H7 (cell line): ENCODE results near the gene CES1. TPM values are rescaled to one million over a fixed set of nuclear protein-coding genes. Genes with fewer than 3 reads are reported as not detected.
"Not testable (repeated sequence)": the region's sequence is repeated elsewhere in the genome, so short reads cannot be mapped to it uniquely, and the experiment has no call there.

Experiments used
- DNase-seq: peaks from one replicate; pipeline ENCODE4 v3.0.0; 2012
- H3K27me3 ChIP-seq: 2 replicates; pipeline ENCODE4 v1.6.0; 2011; ENCODE audit warnings: mild to moderate bottlenecking, low read length; ENCODE audit not compliant: control insufficient read depth, insufficient read depth
- H3K36me3 ChIP-seq: replicated peaks from 2 replicates; pipeline ENCODE4 v1.5.1; 2011; ENCODE audit warnings: low read length; ENCODE audit not compliant: control insufficient read depth, insufficient read depth
- H3K4me3 ChIP-seq: 2 replicates; pipeline ENCODE4 v1.5.1; 2011; ENCODE audit warnings: low read depth, mild to moderate bottlenecking, control low read depth, low read length, moderate library complexity; ENCODE audit not compliant: insufficient read depth
- total RNA-seq: library from RNA; depleted of rRNA; stranded (reverse); fragments of >200 nt; shearing (Covaris generic); gene quantifications from 2 replicates; pipeline ENCODE4 v1.2.3, GENCODE V29; 2014

CES1 gene
- total RNA-seq, 1 experiment from 2014 or later, result not detected

GRCh38 chr16:55843105-55843395, 10.2 kb upstream of the CES1 start:
- DNase-seq, result no peak
- Histone ChIP-seq H3K36me3 (no peaks in the 10 kb centered on the region), H3K4me3 (no peak overlapping the region), H3K27me3 (no peaks in the 10 kb centered on the region)

GRCh38 chr16:55842369-55843104, 9.6 kb upstream of the CES1 start:
- no peaks in the 10 kb centered on the region for H3K36me3 ChIP-seq
- peak; percentile 75 for DNase-seq
- no peak overlapping the region for H3K4me3 ChIP-seq
- no peaks in the 10 kb centered on the region for H3K27me3 ChIP-seq

GRCh38 chr16:55839115-55839514, 6.2 kb upstream of the CES1 start:
- Histone ChIP-seq H3K27me3 (no peaks in the 10 kb centered on the region), H3K4me3 (no peak overlapping the region), H3K36me3 (no peaks in the 10 kb centered on the region)
- DNase-seq, result no peak

- Histone ChIP-seq H3K36me3 (no peaks in the 10 kb centered on the region), H3K27me3 (no peaks in the 10 kb centered on the region), H3K4me3 (no peak overlapping the region)
- no peak for DNase-seq
These were observed 3.3 kb upstream of the CES1 start for GRCh38 chr16:55836158-55836611.

- Histone ChIP-seq H3K36me3 (no peaks in the 10 kb centered on the region), H3K4me3 (no peak overlapping the region), H3K27me3 (no peaks in the 10 kb centered on the region)
- DNase-seq, result no peak
These were observed 2.7 kb upstream of the CES1 start for GRCh38 chr16:55835581-55835980.

- DNase-seq, H3K36me3 ChIP-seq, H3K27me3 ChIP-seq, H3K4me3 ChIP-seq: not testable (repeated sequence)
These were observed 2.3 kb upstream of the CES1 start for GRCh38 chr16:55835173-55835572.

GRCh38 chr16:55834049-55834448, 1.2 kb upstream of the CES1 start:
- Histone ChIP-seq H3K27me3 (no peaks in the 10 kb centered on the region), H3K36me3 (no peaks in the 10 kb centered on the region), H3K4me3 (no peak overlapping the region)
- DNase-seq, result no peak

- DNase-seq, result no peak
- Histone ChIP-seq H3K36me3 (no peaks in the 10 kb centered on the region), H3K27me3 (no peaks in the 10 kb centered on the region), H3K4me3 (no peak overlapping the region)
These were observed 497 bp downstream of the CES1 start for GRCh38 chr16:55832425-55832772.

GRCh38 chr16:55830658-55831294, 2.1 kb downstream of the CES1 start:
- no peak for DNase-seq
- H3K36me3 ChIP-seq, result no peaks in the 10 kb centered on the region
- H3K27me3 ChIP-seq, result no peaks in the 10 kb centered on the region

GRCh38 chr16:55829232-55829631, 3.7 kb downstream of the CES1 start:
- H3K4me3 ChIP-seq, H3K36me3 ChIP-seq, H3K27me3 ChIP-seq, DNase-seq: not testable (repeated sequence)

More at GRCh38 chr16:55830658-55831294, 2.1 kb downstream of the CES1 start:
- no peak overlapping the region for H3K4me3 ChIP-seq

- Histone ChIP-seq H3K27me3 (peaks cover 2% of the 10 kb centered on the region; the same call in 1 of the 2 replicates), H3K4me3 (no peak overlapping the region)
- no peak for DNase-seq
These were observed 4.2 kb downstream of the CES1 start for GRCh38 chr16:55828680-55829079.

GRCh38 chr16:55825115-55825728, 7.7 kb downstream of the CES1 start:
- H3K4me3 ChIP-seq, result no peak overlapping the region
- H3K36me3 ChIP-seq, result no peaks in the 10 kb centered on the region
- DNase-seq, result no peak
- peaks cover 2% of the 10 kb centered on the region; the same call in 1 of the 2 replicates for H3K27me3 ChIP-seq

More at GRCh38 chr16:55828680-55829079, 4.2 kb downstream of the CES1 start:
- no peaks in the 10 kb centered on the region for H3K36me3 ChIP-seq

GRCh38 chr16:55824473-55825000, 8.4 kb downstream of the CES1 start:
- H3K27me3 ChIP-seq, result peaks cover 2% of the 10 kb centered on the region; the same call in 1 of the 2 replicates
- DNase-seq, result no peak
- no peak overlapping the region for H3K4me3 ChIP-seq
- H3K36me3 ChIP-seq, result no peaks in the 10 kb centered on the region

GRCh38 chr16:55822280-55822810, 10.6 kb downstream of the CES1 start:
- Histone ChIP-seq H3K27me3 (peaks cover 2% of the 10 kb centered on the region; the same call in 1 of the 2 replicates), H3K4me3 (no peak overlapping the region), H3K36me3 (no peaks in the 10 kb centered on the region)
- no peak for DNase-seq

- H3K27me3 ChIP-seq, result peaks cover 2% of the 10 kb centered on the region; the same call in 1 of the 2 replicates
- no peak for DNase-seq
- no peaks in the 10 kb centered on the region for H3K36me3 ChIP-seq
- no peak overlapping the region for H3K4me3 ChIP-seq
These were observed 11.7 kb downstream of the CES1 start for GRCh38 chr16:55821210-55821609.
